CD4-positive, CD25-positive, alpha-beta regulatory T cell (primary cell): ENCODE results near the gene KRT10. TPM values are rescaled to one million over a fixed set of nuclear protein-coding genes. Genes with fewer than 3 reads are reported as not detected.
"Not testable (repeated sequence)": the region's sequence is repeated elsewhere in the genome, so short reads cannot be mapped to it uniquely, and the experiment has no call there.

Experiments
- ATAC-seq, 2 donors: fragments of 150-1000 bp; cut with Tn5 transposase; one replicate each; pipeline ENCODE4 v1.10.0; 2021; ENCODE audit warnings: low read depth in 2 of 2, moderate number of reproducible peaks in 2 of 2, moderate library complexity in 1 of 2
- DNase-seq, 3 donors: peaks; one replicate each; pipeline versions ENCODE4 v3.0.0 to v3.0.0-alpha.2; 2012 to 2022; ENCODE audit warnings: mixed read lengths in 1 of 3
- H3K27ac ChIP-seq: one replicate; pipeline ENCODE4 v1.7.0; 2013; ENCODE audit warnings: mild to moderate bottlenecking, low read length; ENCODE audit not compliant: insufficient read depth, poor library complexity, severe bottlenecking
- H3K27me3 ChIP-seq: one replicate; pipeline ENCODE4 v1.7.0; 2013; ENCODE audit warnings: low read length; ENCODE audit not compliant: control insufficient read depth, insufficient read depth
- H3K36me3 ChIP-seq: one replicate; pipeline ENCODE4 v1.7.0; 2013; ENCODE audit warnings: mild to moderate bottlenecking, low read length, moderate library complexity; ENCODE audit not compliant: control insufficient read depth, insufficient read depth
- H3K4me1 ChIP-seq: 2 replicates; pipeline ENCODE4 v1.7.0; 2013; ENCODE audit warnings: mild to moderate bottlenecking, low read length; ENCODE audit not compliant: insufficient read depth, control insufficient read depth, poor library complexity, severe bottlenecking
- H3K4me3 ChIP-seq: one replicate; pipeline ENCODE4 v1.7.0; 2013; ENCODE audit warnings: low read depth, mild to moderate bottlenecking, low read length, moderate library complexity
- H3K9me3 ChIP-seq, 2 experiments: 1 replicate in 1 of 2; 2 replicates in 1 of 2; pipeline ENCODE4 v1.7.0; 2013; ENCODE audit warnings: low read length in 2 of 2, mild to moderate bottlenecking in 1 of 2, moderate library complexity in 1 of 2; ENCODE audit not compliant: control insufficient read depth in 2 of 2
- H3K27ac Mint-ChIP-seq, 3 donors: one replicate each; pipeline ENCODE4 v1.8.0; 2020 to 2022; ENCODE audit warnings: mild to moderate bottlenecking in 3 of 3, mixed read lengths in 3 of 3, moderate library complexity in 2 of 3
- H3K27me3 Mint-ChIP-seq: one replicate; pipeline ENCODE4 v1.8.0; 2022; ENCODE audit warnings: mild to moderate bottlenecking, mixed read lengths
- H3K36me3 Mint-ChIP-seq: one replicate; pipeline ENCODE4 v1.8.0; 2020; ENCODE audit warnings: mixed read lengths
- H3K4me1 Mint-ChIP-seq, 4 donors: one replicate each; pipeline ENCODE4 v1.8.0; 2020 to 2022; ENCODE audit warnings: mixed read lengths in 4 of 4, mild to moderate bottlenecking in 1 of 4
- H3K4me3 Mint-ChIP-seq, 4 donors: one replicate each; pipeline ENCODE4 v1.8.0; 2020 to 2022; ENCODE audit warnings: mild to moderate bottlenecking in 4 of 4, mixed read lengths in 4 of 4, moderate library complexity in 3 of 4
- H3K9me3 Mint-ChIP-seq, 7 donors: one replicate each; pipeline ENCODE4 v1.8.0; 2020 to 2022; ENCODE audit warnings: mixed read lengths in 7 of 7, mild to moderate bottlenecking in 3 of 7, moderate library complexity in 2 of 7
- polyA plus RNA-seq, 4 donors: library from polyadenylated mRNA; unstranded; fragments of 300-500 nt; fragmentation: Illumina TruSeq; gene quantifications; one replicate each; pipeline ENCODE4 v1.2.3, GENCODE V29; 2021
- total RNA-seq: library from RNA; stranded (reverse); gene quantifications from one replicate; pipeline ENCODE4 v1.2.3, GENCODE V29; 2022

Gene KRT10
- total and polyA plus RNA-seq, 5 donors from 2014 or later = 28.1 to 172 (median 139) TPM

GRCh38 chr17:40858667-40859066 lies 36.3 kb upstream of the KRT10 start:
- H3K4me3 Mint-ChIP-seq, H3K27ac ChIP-seq, H3K27ac Mint-ChIP-seq, H3K9me3 Mint-ChIP-seq, H3K36me3 ChIP-seq, H3K4me3 ChIP-seq, H3K4me1 Mint-ChIP-seq, H3K4me1 ChIP-seq, H3K36me3 Mint-ChIP-seq, H3K9me3 ChIP-seq, ATAC-seq, DNase-seq, H3K27me3 ChIP-seq: not testable (repeated sequence)
- H3K27me3 Mint-ChIP-seq = peaks cover 40% of the 10 kb centered on the region

- Mint-ChIP-seq H3K4me1 (peaks cover 2 to 9% (median 3%) of the 10 kb centered on the region in 4 donors), H3K9me3 (peaks cover 0 to 1% (median 0%) of the 10 kb centered on the region in 7 donors), H3K27ac (peak overlapping the region in 1 of 3 donors; percentile 76), H3K4me3 (no peak overlapping the region), H3K27me3 (peaks cover 42% of the 10 kb centered on the region), H3K36me3 (no peaks in the 10 kb centered on the region)
- Histone ChIP-seq H3K4me3 (no peak overlapping the region), H3K27me3 (peaks cover 2% of the 10 kb centered on the region), H3K9me3 (no peaks in the 10 kb centered on the region), H3K36me3 (no peaks in the 10 kb centered on the region), H3K27ac (no peak overlapping the region), H3K4me1 (peaks cover 3% of the 10 kb centered on the region)
- DNase-seq = no peak
- ATAC-seq = no peak
These were observed 35.1 kb upstream of the KRT10 start for GRCh38 chr17:40857535-40857934.

- DNase-seq = no peak
- peaks cover 0 to 1% (median 0%) of the 10 kb centered on the region in 7 donors for H3K9me3 Mint-ChIP-seq
- H3K36me3 Mint-ChIP-seq = no peaks in the 10 kb centered on the region
- H3K36me3 ChIP-seq = no peaks in the 10 kb centered on the region
- peaks cover 13% of the 10 kb centered on the region for H3K27me3 ChIP-seq
- peaks cover 2 to 9% (median 3%) of the 10 kb centered on the region in 4 donors for H3K4me1 Mint-ChIP-seq
- peaks cover 35% of the 10 kb centered on the region for H3K27me3 Mint-ChIP-seq
- no peak overlapping the region for H3K4me3 Mint-ChIP-seq
- H3K4me3 ChIP-seq = no peak overlapping the region
- no peak overlapping the region for H3K27ac Mint-ChIP-seq
- H3K27ac ChIP-seq = no peak overlapping the region
- H3K9me3 ChIP-seq = no peaks in the 10 kb centered on the region
- no peak for ATAC-seq
- peaks cover 3% of the 10 kb centered on the region for H3K4me1 ChIP-seq
These were observed 31.9 kb upstream of the KRT10 start for GRCh38 chr17:40854175-40854814.

- H3K27ac Mint-ChIP-seq = no peak overlapping the region
- H3K4me3 ChIP-seq = no peak overlapping the region
- H3K27ac ChIP-seq = no peak overlapping the region
- no peaks in the 10 kb centered on the region for H3K9me3 Mint-ChIP-seq
- no peak for DNase-seq
- no peaks in the 10 kb centered on the region for H3K36me3 Mint-ChIP-seq
- no peak for ATAC-seq
- H3K4me3 Mint-ChIP-seq = no peak overlapping the region
- peaks cover 46% of the 10 kb centered on the region for H3K27me3 Mint-ChIP-seq
- H3K9me3 ChIP-seq = no peaks in the 10 kb centered on the region
- H3K4me1 ChIP-seq = peaks cover 3% of the 10 kb centered on the region
- peaks cover 16% of the 10 kb centered on the region for H3K27me3 ChIP-seq
- H3K36me3 ChIP-seq = no peaks in the 10 kb centered on the region
- peaks cover 2 to 6% (median 3%) of the 10 kb centered on the region in 4 donors for H3K4me1 Mint-ChIP-seq
These were observed 29.9 kb upstream of the KRT10 start for GRCh38 chr17:40852364-40852763.

GRCh38 chr17:40850293-40850972 lies 28.0 kb upstream of the KRT10 start:
- peaks cover 42% of the 10 kb centered on the region for H3K27me3 Mint-ChIP-seq
- no peaks in the 10 kb centered on the region for H3K36me3 ChIP-seq
- no peak overlapping the region for H3K4me3 ChIP-seq
- no peaks in the 10 kb centered on the region for H3K4me1 Mint-ChIP-seq
- H3K27ac ChIP-seq = no peak overlapping the region
- no peaks in the 10 kb centered on the region for H3K36me3 Mint-ChIP-seq
- no peak overlapping the region for H3K27ac Mint-ChIP-seq
- no peaks in the 10 kb centered on the region for H3K9me3 Mint-ChIP-seq
- H3K4me3 Mint-ChIP-seq = no peak overlapping the region
- H3K27me3 ChIP-seq = peaks cover 24% of the 10 kb centered on the region
- H3K9me3 ChIP-seq = no peaks in the 10 kb centered on the region
- no peaks in the 10 kb centered on the region for H3K4me1 ChIP-seq
- ATAC-seq (no peak), DNase-seq (no peak)

GRCh38 chr17:40849723-40850122 lies 27.3 kb upstream of the KRT10 start:
- Histone ChIP-seq H3K27me3 (peaks cover 24% of the 10 kb centered on the region), H3K9me3 (no peaks in the 10 kb centered on the region), H3K36me3 (no peaks in the 10 kb centered on the region), H3K27ac (no peak overlapping the region), H3K4me3 (no peak overlapping the region), H3K4me1 (no peaks in the 10 kb centered on the region)
- H3K27me3 Mint-ChIP-seq = peaks cover 49% of the 10 kb centered on the region
- no peaks in the 10 kb centered on the region for H3K36me3 Mint-ChIP-seq
- no peak overlapping the region for H3K4me3 Mint-ChIP-seq
- no peaks in the 10 kb centered on the region for H3K4me1 Mint-ChIP-seq
- no peak for DNase-seq
- ATAC-seq = no peak
- no peak overlapping the region for H3K27ac Mint-ChIP-seq
- no peaks in the 10 kb centered on the region for H3K9me3 Mint-ChIP-seq

GRCh38 chr17:40848583-40849235 lies 26.3 kb upstream of the KRT10 start:
- H3K9me3 Mint-ChIP-seq = no peaks in the 10 kb centered on the region
- Histone ChIP-seq H3K36me3 (no peaks in the 10 kb centered on the region), H3K27me3 (peaks cover 24% of the 10 kb centered on the region), H3K4me1 (no peaks in the 10 kb centered on the region), H3K27ac (no peak overlapping the region), H3K9me3 (no peaks in the 10 kb centered on the region), H3K4me3 (no peak overlapping the region)
- no peaks in the 10 kb centered on the region for H3K4me1 Mint-ChIP-seq
- no peak overlapping the region for H3K27ac Mint-ChIP-seq
- DNase-seq (no peak), ATAC-seq (no peak)
- no peaks in the 10 kb centered on the region for H3K36me3 Mint-ChIP-seq
- H3K4me3 Mint-ChIP-seq = no peak overlapping the region
- peaks cover 56% of the 10 kb centered on the region for H3K27me3 Mint-ChIP-seq
